NCI-H524 (cell line): Measurements from ENCODE around the gene ABCA2.
"Not testable (repeated sequence)": the region's sequence is repeated elsewhere in the genome, so short reads cannot be mapped to it uniquely, and the experiment has no call there.

ENCODE experiments used
- DNase-seq, 2 experiments: peaks; one replicate each; lab custom pipeline; 2025; lab: John Stamatoyannopoulos, UW

ABCA2 gene

DNA sequence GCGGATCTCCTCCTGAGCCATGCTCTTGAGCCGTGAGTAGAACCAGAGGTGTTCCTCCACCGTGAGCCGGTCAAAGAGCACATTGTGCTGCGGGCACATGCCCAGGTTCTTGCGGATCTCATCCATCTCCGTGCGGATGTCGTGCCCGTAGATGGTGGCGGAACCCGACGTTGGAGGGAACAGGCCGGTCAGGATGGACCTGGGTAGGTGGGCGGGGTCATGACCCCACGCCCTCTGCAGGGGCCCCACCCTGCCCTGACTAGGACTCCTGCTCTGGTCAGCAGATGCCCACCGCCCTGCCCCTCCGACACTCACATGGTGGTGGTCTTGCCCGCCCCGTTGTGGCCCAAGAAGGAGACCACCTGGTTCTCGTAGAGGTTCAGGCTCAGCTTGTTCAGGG, 12.1 kb downstream of the ABCA2 start:
- no peak for DNase-seq

GRCh38 chr9:137015540-137015930, 12.5 kb downstream of the ABCA2 start:
- DNase-seq = no peak

DNA sequence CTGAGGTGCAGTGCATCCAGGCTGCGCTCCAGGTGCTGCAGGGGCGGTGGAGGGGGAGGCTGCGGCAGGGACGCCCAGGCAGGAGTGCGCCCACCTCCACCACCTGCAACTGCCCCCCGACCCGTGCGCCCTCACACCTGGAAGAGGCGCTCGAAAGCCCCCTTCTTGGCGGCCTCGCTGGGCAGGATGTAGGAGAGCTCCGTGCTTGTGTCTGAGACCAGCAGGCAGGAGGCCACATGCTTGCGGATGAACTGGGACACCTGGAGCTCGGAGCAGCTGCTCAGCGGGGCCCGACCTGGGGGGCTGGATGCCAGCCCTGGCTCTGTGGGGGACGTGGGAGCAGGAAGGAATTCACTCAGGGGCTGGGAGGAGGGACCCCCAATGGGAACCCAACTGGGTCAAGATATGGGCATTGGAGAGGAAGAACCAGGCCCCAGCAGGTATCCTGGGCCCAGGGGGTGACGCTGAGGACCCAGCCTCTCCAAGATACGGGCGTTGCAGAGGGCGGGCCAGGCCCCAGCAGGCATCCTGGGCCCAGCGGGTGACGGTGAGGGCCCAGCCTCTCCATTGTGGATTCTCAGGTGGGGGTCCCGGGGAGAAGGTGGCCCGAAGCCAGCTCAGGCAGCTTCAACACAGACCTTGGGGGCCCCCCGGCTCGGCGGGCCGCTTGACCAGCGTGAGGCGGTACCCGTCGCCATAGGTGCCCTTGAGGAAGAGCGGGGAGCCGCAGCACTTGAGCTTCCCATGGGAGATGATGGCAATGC, 13.1 kb downstream of the ABCA2 start:
- DNase-seq = no peak

- no peak for DNase-seq
Observed at GRCh38 chr9:137014166-137014565, 13.9 kb downstream of the ABCA2 start.

GRCh38 chr9:137013571-137013940, 14.5 kb downstream of the ABCA2 start:
- DNase-seq = no peak

GRCh38 chr9:137012694-137013570, 15.1 kb downstream of the ABCA2 start:
- DNase-seq = no peak

- no peak for DNase-seq
Observed at GRCh38 chr9:137011907-137012675, 15.9 kb downstream of the ABCA2 start.

- no peak for DNase-seq
Observed at GRCh38 chr9:137011156-137011555, 16.9 kb downstream of the ABCA2 start.

DNA sequence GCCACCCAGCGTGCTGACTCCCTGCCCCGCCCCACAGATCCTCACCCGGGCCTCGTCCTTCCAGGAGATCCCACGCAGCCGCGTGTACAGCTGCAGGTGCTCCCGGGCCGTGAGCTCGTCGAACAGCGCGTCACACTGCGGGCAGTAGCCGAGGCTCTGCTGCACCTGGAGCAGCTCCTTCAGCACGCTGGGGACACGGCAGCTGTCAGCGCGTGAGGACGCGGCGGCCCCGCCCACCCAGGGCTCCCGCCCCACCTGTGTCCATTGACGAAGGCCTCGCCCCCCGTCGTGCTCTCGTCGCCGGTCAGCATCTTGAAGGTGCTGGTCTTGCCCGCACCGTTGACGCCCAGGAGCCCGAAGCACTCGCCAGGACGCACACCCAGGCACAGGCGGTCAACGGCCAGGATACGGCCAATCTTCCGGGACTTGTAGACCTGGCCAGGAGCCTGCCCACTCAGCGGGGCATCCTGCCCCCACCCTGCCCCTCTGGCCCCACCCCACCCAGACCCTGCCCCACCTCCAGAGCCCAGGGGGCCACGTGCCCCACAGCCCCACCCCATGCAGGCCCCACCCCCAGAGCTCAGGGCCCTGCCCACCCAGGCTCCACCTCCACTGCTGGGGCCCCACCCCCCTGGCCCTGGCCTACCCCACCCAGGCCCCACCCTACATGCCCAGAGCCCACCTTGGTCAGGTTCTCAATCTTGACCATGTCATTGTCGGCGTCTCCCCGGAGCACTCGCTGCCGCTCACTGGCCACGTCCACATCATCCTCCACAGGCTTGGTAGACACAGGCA, 17.9 kb downstream of the ABCA2 start:
- no peak for DNase-seq

DNA sequence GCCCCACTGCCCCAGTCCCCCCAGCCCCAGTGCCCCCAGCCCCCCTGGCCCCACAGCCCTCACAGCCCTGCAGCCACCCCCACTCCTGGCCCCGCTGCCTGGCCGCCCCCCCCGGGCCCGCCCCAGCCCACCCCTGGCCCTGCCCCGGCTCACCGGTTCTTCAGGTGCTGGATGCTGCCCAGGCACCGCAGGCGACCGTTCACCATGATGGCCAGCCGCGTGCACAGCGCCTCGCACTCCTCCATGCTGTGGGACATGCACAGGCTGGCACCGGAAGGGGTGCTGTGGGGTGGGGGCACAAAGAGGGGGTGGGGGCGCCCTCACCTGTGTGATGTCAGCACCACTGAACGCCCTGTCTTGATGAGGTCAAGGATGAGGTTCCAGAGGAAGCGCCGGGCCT, 18.8 kb downstream of the ABCA2 start:
- no peak for DNase-seq

GRCh38 chr9:137008312-137008711, 19.7 kb downstream of the ABCA2 start:
- no peak for DNase-seq

GRCh38 chr9:137007816-137008270, 20.2 kb downstream of the ABCA2 start:
- DNase-seq = no peak

DNA sequence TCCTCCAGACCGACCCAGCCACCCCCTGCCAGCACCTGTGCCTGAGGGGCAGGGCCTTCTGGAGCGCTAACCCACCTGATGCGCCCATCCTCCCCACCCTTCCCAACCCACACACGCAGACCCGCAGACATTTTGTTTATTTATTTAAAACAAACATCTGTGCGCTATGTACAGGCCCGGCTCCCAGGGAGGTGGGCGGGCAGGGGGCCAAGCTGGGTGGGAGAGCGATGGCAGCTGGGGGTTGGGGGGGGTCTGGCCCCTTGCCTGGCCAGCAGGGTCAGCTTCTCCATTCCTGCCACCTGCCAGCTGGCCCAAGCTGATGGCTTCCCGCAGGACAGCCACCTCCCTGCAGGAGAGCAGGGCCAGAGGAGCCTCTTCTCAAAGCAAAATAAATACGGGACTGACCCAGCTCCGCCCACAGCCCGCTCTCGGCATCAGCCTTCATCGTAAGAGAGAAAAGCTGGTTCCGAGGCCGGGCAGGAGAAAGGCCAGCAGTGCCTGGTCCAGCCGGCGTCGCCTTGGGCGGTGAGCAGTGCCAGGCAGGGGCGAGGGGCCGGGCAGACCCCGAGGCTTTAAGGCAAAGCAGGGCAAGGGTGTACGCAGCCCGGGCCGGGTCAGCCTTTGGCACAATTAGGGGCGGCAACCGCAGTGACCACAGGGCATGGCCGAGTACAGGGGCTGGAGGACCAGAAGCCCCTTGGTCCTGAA, 20.8 kb downstream of the ABCA2 start:
- DNase-seq = no peak

DNA sequence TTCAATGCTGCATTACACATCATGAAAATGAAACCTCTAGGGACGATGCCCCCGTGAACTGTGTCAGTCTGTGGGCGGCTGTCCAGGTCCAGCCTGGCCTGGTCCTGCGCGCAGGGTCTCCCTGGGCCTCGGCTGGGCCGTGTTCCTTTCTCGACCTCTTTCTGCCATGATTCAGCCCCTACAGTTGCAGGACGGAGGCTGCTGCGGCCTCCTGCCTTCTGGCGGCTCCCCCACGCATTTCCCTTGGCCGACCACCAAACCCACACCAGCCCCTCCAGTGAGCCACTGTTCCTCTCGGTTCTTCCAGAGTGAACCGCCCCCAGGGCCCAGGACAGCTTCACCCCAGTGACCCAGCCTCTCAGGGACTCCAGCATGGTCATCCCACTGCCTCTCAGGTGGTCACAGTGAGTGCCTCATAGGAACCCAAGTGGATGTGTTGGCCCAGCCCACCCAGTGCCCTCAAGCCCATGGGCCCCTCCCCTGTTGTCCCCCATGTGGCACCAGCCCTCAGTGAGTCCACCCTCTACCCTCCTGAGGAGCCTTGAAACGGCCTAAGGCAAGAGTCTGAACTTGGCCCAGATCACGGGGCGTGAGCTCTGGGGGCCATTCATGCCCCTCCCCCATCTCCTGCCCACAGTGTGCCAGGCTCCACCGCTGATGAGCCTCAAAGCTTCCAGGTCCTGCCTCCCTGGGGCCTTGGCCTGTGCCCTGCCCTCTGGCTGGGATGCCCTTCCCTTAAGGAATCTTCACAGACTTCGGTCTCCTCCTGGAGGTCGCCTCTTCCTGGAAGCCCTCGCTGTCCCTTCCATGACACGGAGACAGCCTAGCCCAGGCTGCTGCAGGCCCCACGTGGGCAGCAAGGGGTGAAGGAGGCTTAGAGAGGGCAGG, 21.7 kb downstream of the ABCA2 start:
- DNase-seq = no peak

DNA sequence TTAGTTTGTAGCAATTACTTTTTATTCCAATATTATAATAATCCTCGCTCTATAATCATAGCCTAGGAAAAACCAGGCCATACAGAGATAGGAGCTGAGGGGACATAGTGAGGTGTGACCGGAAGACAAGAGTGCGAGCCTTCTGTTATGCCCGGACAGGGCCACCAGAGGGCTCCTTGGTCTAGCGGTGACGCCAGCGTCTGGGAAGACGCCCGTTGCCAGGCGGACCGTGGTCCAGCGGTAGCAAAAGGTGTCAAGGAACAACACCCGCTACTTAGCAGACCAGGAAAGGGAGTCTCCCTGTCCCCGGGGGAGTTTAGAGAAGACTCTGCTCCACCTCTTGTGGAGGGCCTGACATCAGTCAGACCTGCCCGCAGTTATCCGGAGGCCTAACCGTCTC, 23.8 kb downstream of the ABCA2 start:
- not testable (repeated sequence) for DNase-seq

DNA sequence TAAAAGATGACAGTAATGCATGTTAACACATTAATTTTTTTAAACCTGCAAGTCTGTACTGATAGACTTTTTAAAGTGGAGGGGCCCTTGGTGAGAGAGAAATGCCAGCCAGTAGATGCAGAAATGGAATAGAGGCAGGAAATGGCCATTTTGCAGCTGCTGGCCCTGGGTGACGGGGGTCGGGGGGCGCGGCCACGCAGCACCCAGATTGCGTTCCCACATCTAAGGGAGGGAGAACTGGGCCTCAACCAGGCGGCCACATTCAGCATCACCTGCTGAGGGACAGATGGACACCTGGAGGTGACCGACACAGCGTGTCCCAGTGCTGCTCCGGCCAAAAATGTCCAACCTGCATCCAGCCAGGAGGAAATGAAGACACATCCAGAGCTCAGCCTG, 25.4 kb downstream of the ABCA2 start:
- no peak for DNase-seq

DNA sequence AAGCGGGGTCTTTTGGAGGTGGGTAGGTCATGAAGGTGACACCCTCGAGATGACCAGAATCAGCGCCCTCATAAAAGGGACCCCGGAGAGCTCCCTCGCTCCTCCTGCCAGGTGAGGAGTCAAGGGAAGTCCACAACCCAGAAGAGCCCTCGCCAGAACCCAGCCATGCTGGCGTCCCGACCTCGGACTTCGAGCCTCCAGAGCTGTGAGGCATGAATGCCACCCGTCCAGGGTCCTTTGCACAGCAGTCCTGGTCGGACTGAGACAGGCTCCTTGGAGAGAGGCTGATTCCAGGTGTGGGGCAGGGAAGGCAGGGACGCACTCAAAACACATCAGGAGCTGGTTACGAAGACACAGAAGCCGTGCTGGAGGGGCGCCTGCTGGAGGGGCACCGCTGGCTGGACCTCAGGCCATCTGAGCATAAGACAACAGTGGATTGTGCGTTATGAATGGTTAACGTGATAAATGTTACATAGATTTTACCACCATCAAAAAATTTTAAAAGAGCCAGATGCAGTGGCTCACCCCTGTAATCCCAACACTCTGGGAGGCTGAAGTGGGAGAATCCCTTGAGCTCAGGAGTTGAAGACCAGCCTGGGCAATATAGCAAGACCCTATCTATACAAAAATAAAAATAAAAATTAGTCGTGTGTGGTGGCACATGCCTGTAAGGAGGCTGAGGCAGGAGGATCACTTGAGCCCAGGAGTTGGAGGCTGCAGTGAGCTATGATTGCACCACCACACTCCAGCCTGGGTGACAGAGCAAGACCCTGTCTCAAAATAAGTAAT, 26.0 kb downstream of the ABCA2 start:
- no peak for DNase-seq

DNA sequence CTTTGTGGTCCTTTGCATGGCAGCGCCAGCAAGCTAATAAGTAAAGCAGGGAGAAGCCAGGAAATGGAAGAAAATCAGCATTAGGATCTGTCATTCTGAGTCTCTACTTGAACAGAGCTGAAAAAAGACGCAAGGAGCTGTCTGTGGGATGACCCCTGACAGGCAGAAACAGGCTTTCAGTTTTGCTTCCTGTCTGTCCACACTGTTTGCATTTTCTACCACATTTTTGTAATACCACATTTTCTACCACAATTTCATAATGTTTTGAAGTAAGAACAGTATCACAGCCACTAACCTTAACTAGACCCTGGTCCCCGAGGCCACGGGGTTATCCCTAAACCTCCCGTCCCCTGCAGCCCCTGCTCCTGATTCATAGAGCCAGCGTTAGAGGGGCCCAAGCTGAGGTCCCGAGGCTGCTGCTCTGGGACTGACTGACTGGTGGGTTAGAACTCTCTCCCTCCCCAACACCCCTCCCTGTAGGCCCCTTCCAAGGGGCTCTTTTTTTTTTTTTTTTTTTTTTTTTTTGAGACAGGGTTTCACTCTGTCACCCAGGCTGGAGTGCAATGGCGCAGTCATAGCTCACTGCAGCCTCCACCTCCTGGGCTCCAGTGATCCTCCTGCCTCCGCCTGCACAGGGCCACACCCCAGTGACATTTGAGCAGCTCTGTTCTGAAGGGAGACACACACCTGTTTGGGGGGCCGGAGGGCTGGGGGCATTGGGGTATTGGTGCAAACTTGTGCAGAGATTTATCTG, 27.7 kb downstream of the ABCA2 start:
- DNase-seq = no peak
